GM19025 (cell line): ENCODE measurements around the gene SUCLA2.

Experiments used
- ATAC-seq: cut with Tn5 transposase; IDR thresholded peaks from one replicate; pipeline ENCODE4 v1.9.1; 2021; ENCODE audit warnings: mild to moderate bottlenecking, low read depth, moderate library complexity; ENCODE audit not compliant: unreplicated experiment

The SUCLA2 gene

DNA sequence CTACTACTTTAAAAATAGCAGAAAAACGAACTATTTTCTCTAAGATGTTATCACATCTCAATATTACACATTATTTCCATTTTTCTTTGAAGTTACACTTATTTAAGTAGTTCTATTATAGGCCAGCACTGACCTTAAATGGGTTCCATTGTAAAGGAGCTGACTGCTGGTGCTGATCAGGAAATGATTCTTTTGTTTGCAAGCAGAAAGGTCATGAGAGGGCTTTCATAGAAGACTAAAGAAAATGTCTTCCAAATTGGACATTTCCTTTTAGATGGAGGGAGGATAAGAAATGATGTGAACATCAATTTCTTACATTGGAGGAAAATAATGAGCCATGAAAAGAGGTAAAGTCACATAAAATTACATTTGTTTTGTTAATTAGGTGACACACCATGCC, 96.2 kb downstream of the SUCLA2 start:
- ATAC-seq = no peak

DNA sequence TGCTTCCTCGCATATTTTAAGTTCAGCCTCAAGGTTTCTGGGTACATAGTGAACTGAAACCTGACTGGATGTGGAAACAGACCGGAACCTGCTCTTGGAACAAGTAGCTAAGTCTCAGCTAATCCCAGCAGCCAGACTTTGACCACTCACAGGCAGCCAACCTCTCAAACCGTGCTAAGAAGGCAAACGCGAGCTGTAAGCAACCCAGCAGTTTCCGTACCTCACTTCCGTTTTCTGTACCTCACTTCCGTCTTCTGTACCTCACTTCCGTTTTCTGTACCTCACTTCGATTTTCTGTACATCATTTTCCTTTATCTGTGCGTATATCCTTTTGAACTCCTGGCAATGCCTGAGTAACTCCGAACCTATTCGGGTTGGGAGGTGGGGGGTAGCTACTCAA, 96.8 kb downstream of the SUCLA2 start:
- no peak for ATAC-seq

DNA sequence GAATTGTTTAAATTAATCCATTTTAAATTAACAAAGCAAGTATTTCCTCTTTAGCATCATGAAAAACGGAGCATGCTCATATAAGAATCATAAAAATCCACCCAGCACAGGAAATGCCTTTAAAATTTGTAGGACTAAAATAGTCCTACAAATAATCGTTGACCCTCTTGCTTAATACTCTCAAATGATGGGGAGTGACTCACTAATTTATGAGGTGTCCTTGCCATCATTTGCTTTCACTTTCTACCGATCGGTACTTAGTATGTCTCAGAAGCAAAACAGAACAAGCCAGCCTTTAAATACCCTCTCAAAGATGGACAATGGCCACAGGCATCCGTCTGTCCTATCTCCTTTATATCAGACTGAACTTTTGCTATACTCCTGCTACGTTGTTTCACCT, 97.2 kb downstream of the SUCLA2 start:
- ATAC-seq = no peak

DNA sequence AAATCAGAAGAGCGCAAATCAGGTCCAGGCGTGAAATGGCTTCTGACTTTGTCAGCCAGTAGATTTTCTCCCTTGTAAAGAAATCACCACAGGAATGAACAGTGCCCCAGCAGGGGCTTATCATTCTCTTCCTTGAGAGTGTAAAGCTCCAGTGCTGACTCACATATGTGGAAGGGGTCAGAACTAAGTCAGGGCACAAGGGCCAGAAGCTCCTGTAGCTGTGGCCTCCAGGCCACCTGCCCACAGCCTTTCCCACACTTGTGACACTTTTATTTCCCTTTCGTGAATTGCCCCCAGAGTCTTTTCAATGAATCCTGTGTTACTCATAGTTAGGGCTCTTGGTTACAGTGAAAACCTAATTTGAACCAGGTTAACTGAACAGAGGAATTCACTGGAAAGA, 99.6 kb downstream of the SUCLA2 start:
- no peak for ATAC-seq

DNA sequence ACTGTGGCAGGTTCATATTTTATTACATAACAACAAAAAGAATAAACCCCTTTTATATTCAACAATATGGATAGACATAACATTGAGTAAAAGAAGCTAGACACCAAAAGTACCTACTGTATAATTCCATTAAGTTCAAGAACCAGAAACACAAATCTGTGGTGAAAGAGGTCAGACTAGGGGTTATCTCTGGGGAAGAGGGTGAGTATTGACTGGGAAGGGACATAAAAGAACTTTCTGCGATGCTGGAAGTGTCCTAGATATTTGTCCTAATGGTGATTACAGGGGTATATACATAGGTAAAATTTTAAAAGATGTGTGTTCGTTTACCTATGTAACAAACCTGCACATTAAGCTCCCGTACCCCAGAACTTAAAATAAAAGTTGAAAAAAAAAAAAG, 103.0 kb downstream of the SUCLA2 start:
- no peak for ATAC-seq

DNA sequence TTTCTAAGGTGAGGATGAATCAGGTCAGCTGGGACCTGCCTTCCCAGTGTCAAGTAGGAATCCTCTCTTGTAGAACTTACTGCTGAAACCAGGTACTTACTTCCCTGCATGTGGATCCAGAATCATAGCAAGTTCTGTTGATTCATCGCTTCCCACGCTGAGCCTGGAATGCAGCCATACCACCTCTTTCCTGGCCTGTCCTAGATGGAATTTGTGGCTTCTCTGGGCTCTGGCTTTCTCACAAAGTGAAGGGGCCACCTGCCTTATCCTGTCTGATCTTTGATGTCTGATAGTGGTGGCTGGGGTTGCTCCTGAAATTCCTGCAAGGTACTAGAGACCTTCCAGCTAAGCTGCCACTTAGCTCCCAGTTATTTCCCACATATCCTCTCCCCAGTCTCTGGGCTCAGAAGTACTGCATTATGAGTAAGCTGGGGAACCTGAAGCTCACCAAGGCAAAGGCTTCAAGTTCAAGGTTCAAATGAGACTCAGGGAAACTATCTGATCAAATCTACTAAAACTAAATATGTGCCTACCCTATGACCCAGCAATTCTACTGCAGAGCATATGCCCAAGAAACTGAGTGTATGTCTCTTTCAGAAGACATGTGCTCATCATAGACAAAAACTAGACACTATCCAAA, 103.5 kb downstream of the SUCLA2 start:
- no peak for ATAC-seq

DNA sequence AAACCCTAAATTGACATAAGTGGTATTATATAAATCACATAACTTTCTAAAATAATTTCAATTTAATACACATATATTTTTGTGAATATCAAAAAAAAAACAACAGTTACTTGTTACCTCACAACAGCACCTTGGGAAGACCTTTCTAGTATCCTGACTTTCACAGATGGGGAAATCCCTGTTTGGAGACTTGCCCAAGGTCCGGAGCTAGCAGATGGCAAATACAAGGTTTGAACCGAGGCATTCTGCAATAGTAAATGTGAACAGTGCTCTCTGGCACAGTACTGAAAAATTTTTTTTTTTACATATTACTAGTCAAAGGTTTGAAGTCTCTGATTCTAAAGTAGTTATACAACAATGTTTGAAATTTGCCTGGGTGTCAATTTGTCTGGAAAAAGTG, 104.5 kb downstream of the SUCLA2 start:
- no peak for ATAC-seq

DNA sequence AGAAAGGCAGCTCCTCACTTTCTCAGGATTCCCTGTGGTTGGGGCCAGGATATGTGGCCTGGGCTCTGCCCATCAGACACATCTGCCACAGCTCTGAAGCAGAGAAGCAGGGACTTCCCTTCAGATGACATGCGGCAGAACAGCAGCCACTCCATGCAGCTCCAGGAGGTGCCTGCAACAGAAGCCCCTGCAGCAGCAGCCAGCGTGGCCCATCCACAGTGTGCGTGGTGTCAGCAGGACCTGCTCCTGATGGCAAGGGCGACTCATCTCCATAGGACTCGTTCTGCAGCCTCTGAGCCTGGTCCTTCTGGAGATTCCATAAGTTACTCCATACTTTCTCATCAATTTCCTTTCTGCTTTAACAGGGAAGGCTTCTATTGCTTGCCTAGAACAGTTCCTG, 105.0 kb downstream of the SUCLA2 start:
- no peak for ATAC-seq

DNA sequence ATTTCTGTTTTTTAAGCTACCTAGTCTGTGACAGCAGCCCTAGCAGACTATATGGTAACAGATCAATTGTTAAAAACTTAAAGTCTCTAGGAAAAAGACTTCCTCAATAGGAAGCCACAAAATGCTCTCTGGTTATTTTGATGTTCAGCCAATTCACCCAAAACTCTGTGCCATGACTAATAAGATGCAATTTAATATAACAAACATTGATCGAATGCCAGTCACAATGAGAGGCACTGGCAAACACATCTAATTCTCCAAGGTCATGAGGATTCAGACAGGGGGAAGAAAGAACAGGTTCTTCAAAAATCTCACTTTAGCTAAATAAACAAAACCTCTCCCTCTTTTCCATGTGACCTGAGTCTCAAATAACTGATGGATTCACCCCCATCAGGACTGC, 107.5 kb downstream of the SUCLA2 start:
- no peak for ATAC-seq
